PC-3 (cell line): ENCODE data around the gene SMARCAL1. TPM values are rescaled to one million over a fixed set of nuclear protein-coding genes. Genes with fewer than 3 reads are reported as not detected.
A peak's percentile ranks its signal among the peaks of the same experiment; 100 is the strongest.

Experiments
- ATAC-seq: fragments of 200-7000 bp; cut with Tn5 transposase; 2 replicates; pipeline ENCODE4 v1.9.1; 2020; ENCODE audit warnings: mild to moderate bottlenecking, moderate library complexity
- BruUV-seq: library from RNA; stranded (reverse); fragments of 400-500 nt; replicated peaks from 2 replicates; lab custom pipeline; 2021; lab: Mats Ljungman, UMichigan
- CTCF ChIA-PET: fragments of 300-600 bp; sonication (Branson Sonifier 250); formaldehyde crosslinking; loops from one replicate; lab custom pipeline; 2022; ENCODE audit warnings: antibody characterized with exemption; lab: Charles Lee
- POLR2A ChIA-PET: fragments of 300-600 bp; sonication (Branson Sonifier 250); formaldehyde crosslinking; loops from one replicate; lab custom pipeline; 2022; ENCODE audit warnings: antibody characterized with exemption; ENCODE audit not compliant: unreplicated experiment; lab: Charles Lee
- DNase-seq: peaks from one replicate; pipeline ENCODE4 v3.0.0-alpha.2; 2015
- H2AFZ ChIP-seq: fragments of 300-600 bp; sonication (generic); 2 replicates; pipeline ENCODE4 v1.6.0; 2016; ENCODE audit warnings: antibody characterized with exemption, low read length
- H3F3A ChIP-seq: fragments of 300-600 bp; sonication (generic); one replicate; pipeline ENCODE4 v1.6.0; 2017; ENCODE audit warnings: antibody characterized with exemption, low read length, control low read depth, mild to moderate bottlenecking; ENCODE audit not compliant: unreplicated experiment
- H3K27ac ChIP-seq: fragments of 300-600 bp; sonication (generic); 2 replicates; pipeline ENCODE4 v1.5.1; 2016; ENCODE audit warnings: mild to moderate bottlenecking, low read length
- H3K27me3 ChIP-seq: fragments of 300-600 bp; sonication (generic); 2 replicates; pipeline ENCODE4 v1.6.1; 2016; ENCODE audit warnings: low read length, mixed read lengths
- H3K36me3 ChIP-seq: fragments of 300-600 bp; sonication (generic); 2 replicates; pipeline ENCODE4 v1.6.1; 2016; ENCODE audit warnings: low read depth, mixed run types, low read length, mixed read lengths
- H3K4me1 ChIP-seq: fragments of 300-600 bp; sonication (generic); 2 replicates; pipeline ENCODE4 v1.5.1; 2016; ENCODE audit warnings: low read length; ENCODE audit not compliant: insufficient read depth
- H3K4me2 ChIP-seq: fragments of 300-600 bp; sonication (generic); 2 replicates; pipeline ENCODE4 v1.6.0; 2016; ENCODE audit warnings: low read length
- H3K4me3 ChIP-seq: fragments of 300-600 bp; sonication (generic); 2 replicates; pipeline ENCODE4 v1.5.1; 2016; ENCODE audit warnings: mild to moderate bottlenecking, low read length, mixed read lengths
- H3K79me2 ChIP-seq: fragments of 300-600 bp; sonication (generic); 2 replicates; pipeline ENCODE4 v1.6.1; 2017; ENCODE audit warnings: low read length, mixed read lengths
- H3K9ac ChIP-seq: fragments of 300-600 bp; sonication (generic); 2 replicates; pipeline ENCODE4 v1.6.0; 2016; ENCODE audit warnings: mild to moderate bottlenecking, low read length
- H3K9me2 ChIP-seq: fragments of 300-600 bp; sonication (generic); replicated peaks from 2 replicates; pipeline ENCODE4 v1.6.1; 2016; ENCODE audit warnings: mixed run types, low read length, mixed read lengths
- H3K9me3 ChIP-seq: fragments of 300-600 bp; sonication (generic); 2 replicates; pipeline ENCODE4 v1.6.1; 2016; ENCODE audit warnings: low read length, mixed read lengths
- H4K20me1 ChIP-seq: fragments of 300-600 bp; sonication (generic); 2 replicates; pipeline ENCODE4 v1.6.1; 2016; ENCODE audit warnings: low read length, mixed read lengths
- EZH2 ChIP-seq: fragments of 300-600 bp; sonication (generic); IDR thresholded peaks from one replicate; pipeline ENCODE4 v1.6.1; 2017; ENCODE audit warnings: antibody characterized with exemption, mild to moderate bottlenecking, low read length; ENCODE audit not compliant: unreplicated experiment
- EZH2phosphoT487 ChIP-seq: fragments of 300-600 bp; sonication (generic); IDR thresholded peaks from 2 replicates; pipeline ENCODE4 v1.6.1; 2018; ENCODE audit warnings: mild to moderate bottlenecking, antibody characterized with exemption, low read length, borderline replicate concordance
- intact Hi-C: fragments of 100-400 bp; cut with micrococcal nuclease; formaldehyde crosslinking; loops from 2 replicates; pipeline ENCODE4 v1.9.0; 2023
- total RNA-seq: library from RNA; depleted of rRNA; stranded (reverse); fragments of >200 nt; gene quantifications from 2 replicates; pipeline ENCODE4 v1.2.3, GENCODE V29; 2014
- TF ChIP-seq, protein P1 (sequence below): fragments of 300-600 bp; sonication (generic); conservative IDR thresholded peaks from 2 replicates; pipeline ENCODE4 v1.5.1; 2017; ENCODE audit warnings: antibody characterized with exemption, low read depth, mild to moderate bottlenecking, low read length

SMARCAL1 gene
- total RNA-seq, 1 experiment from 2014 or later = 8.3 TPM

DNA sequence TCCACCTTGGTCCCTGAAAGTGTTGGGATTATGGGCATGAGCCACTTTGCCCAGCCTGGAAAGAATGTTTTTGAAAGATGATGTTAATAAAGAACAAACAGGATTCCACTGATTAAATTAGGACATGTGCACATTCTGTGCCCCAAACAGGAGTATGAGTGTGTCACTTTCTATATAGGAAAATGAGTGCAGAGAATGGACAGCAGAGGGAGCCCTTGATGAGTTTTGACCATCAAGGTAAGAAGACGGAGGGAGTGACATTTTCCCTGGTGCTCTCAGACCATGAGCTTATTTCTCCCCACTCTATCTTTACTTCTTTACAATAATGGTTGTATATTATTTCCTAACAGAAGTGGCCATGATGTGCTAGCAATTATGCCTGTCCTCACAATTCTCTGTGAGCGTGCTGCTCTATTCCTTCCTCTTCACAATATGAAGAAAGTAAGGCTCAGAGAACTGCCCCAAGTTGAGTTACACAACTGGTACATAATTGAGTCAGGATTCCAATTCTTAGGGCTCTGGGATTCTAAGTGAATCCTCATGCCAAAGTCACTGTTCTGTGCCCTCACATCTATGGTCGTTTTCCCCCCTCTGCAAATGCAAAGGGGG is 107.0 kb downstream of the SMARCAL1 start:
- ATAC-seq (peak; percentile 84), DNase-seq (peak; percentile 89)
- Histone ChIP-seq H3K4me2 (no peak overlapping the region), H2AFZ (no peak overlapping the region), H3K4me1 (no peaks in the 10 kb centered on the region), H3F3A (no peaks in the 10 kb centered on the region), H3K9me2 (no peaks in the 10 kb centered on the region), H3K27ac (no peak overlapping the region), H3K79me2 (no peaks in the 10 kb centered on the region), H4K20me1 (no peaks in the 10 kb centered on the region), H3K27me3 (no peaks in the 10 kb centered on the region), H3K4me3 (no peak overlapping the region), H3K36me3 (no peaks in the 10 kb centered on the region), H3K9me3 (no peaks in the 10 kb centered on the region), H3K9ac (no peak overlapping the region)
- ChIA-PET POLR2A (no interaction called here), CTCF (interaction anchor here (0.6 to 1.0 kb wide), 5 partner anchors 18 to 332 kb away, joined by 3 to 17 read pairs (median 3); no protein-coding TSS in a partner anchor)
- TF ChIP-seq EZH2phosphoT487 = no peak
- TF ChIP-seq, protein P1, sequence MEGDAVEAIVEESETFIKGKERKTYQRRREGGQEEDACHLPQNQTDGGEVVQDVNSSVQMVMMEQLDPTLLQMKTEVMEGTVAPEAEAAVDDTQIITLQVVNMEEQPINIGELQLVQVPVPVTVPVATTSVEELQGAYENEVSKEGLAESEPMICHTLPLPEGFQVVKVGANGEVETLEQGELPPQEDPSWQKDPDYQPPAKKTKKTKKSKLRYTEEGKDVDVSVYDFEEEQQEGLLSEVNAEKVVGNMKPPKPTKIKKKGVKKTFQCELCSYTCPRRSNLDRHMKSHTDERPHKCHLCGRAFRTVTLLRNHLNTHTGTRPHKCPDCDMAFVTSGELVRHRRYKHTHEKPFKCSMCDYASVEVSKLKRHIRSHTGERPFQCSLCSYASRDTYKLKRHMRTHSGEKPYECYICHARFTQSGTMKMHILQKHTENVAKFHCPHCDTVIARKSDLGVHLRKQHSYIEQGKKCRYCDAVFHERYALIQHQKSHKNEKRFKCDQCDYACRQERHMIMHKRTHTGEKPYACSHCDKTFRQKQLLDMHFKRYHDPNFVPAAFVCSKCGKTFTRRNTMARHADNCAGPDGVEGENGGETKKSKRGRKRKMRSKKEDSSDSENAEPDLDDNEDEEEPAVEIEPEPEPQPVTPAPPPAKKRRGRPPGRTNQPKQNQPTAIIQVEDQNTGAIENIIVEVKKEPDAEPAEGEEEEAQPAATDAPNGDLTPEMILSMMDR = peak; percentile 91
- TF ChIP-seq EZH2 = no peak
- BruUV-seq = no TSS peak
- intact Hi-C loops = loop anchor here (1.0 to 5.0 kb wide), 3 partner anchors 58 to 1193 kb away; no protein-coding TSS in a partner anchor

- BruUV-seq = no TSS peak
- H3K9ac ChIP-seq = no peak overlapping the region
- H3K4me3 ChIP-seq = no peak overlapping the region
- H3K27me3 ChIP-seq = no peaks in the 10 kb centered on the region
- H3K4me2 ChIP-seq = no peak overlapping the region
- no peaks in the 10 kb centered on the region for H3K36me3 ChIP-seq
- H3K27ac ChIP-seq = no peak overlapping the region
- no peaks in the 10 kb centered on the region for H3K4me1 ChIP-seq
- intact Hi-C loops = no loop called here
- CTCF ChIA-PET = interaction anchor here (0.8 kb wide), 1 partner anchor 149 kb away, joined by 3 read pairs; no protein-coding TSS in a partner anchor
- DNase-seq (no peak), ATAC-seq (no peak)
- POLR2A ChIA-PET = no interaction called here
- H3K9me3 ChIP-seq = no peaks in the 10 kb centered on the region
- TF ChIP-seq EZH2 (no peak), EZH2phosphoT487 (no peak)
- TF ChIP-seq, protein P1 = no peak
- H3F3A ChIP-seq = no peaks in the 10 kb centered on the region
- no peaks in the 10 kb centered on the region for H3K79me2 ChIP-seq
- H4K20me1 ChIP-seq = no peaks in the 10 kb centered on the region
- H3K9me2 ChIP-seq = no peaks in the 10 kb centered on the region
- no peak overlapping the region for H2AFZ ChIP-seq
Observed at GRCh38 chr2:216520112-216520511, 107.8 kb downstream of the SMARCAL1 start.

GRCh38 chr2:216522892-216523502 is 110.7 kb downstream of the SMARCAL1 start:
- H3F3A ChIP-seq = no peaks in the 10 kb centered on the region
- no TSS peak for BruUV-seq
- H3K9me3 ChIP-seq = no peaks in the 10 kb centered on the region
- TF ChIP-seq EZH2 (no peak), EZH2phosphoT487 (no peak)
- TF ChIP-seq, protein P1 = no peak
- no peaks in the 10 kb centered on the region for H3K4me1 ChIP-seq
- intact Hi-C loops = no loop called here
- DNase-seq (no peak), ATAC-seq (no peak)
- POLR2A ChIA-PET = no interaction called here
- CTCF ChIA-PET = no interaction called here
- no peaks in the 10 kb centered on the region for H3K27me3 ChIP-seq
- no peak overlapping the region for H2AFZ ChIP-seq
- H3K9me2 ChIP-seq = no peaks in the 10 kb centered on the region
- no peaks in the 10 kb centered on the region for H4K20me1 ChIP-seq
- H3K27ac ChIP-seq = no peak overlapping the region
- H3K4me2 ChIP-seq = no peak overlapping the region
- H3K9ac ChIP-seq = no peak overlapping the region
- no peak overlapping the region for H3K4me3 ChIP-seq
- H3K36me3 ChIP-seq = no peaks in the 10 kb centered on the region
- H3K79me2 ChIP-seq = no peaks in the 10 kb centered on the region
